ENCODE data around the gene MAML1. TPM values are rescaled to one million over a fixed set of nuclear protein-coding genes. Genes with fewer than 3 reads are reported as not detected.

MAML1 gene
- total and polyA plus RNA-seq, 7 experiments from 2014 or later = 3.5 to 51.2 (median 33.4) TPM

DNA sequence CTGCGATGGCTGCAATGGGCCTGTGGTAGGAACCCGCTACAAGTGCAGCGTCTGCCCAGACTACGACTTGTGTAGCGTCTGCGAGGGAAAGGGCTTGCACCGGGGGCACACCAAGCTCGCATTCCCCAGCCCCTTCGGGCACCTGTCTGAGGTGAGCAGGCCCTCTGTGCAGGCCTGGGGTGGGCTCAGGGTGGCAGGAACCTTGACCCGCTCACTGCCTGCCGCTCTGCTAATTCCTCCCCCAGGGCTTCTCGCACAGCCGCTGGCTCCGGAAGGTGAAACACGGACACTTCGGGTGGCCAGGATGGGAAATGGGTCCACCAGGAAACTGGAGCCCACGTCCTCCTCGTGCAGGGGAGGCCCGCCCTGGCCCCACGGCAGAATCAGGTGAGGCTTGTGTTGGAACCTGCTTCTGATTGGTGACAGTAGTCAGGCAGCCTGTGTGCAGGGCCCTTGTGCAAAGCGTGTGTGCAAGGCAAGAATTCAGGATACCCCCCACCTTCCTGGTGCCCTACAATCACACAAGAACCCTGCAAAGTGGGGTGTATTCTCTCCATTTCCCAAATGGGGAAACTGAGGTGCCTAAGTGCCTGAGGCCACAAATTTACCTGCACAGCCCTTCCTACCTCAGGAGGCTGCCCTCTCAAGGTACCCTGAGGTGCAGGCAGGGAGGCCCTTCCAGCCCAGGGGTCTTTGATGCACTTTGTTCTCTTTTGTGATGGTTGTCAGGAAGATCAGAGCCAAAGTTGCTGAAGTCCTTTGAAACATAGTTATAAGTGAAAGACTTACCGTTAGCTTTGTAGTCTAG is 91.5 kb downstream of the MAML1 start:
- H3K4me1 Mint-ChIP-seq = peaks cover 24 to 58% (median 46%) of the 10 kb centered on the region in 7 donors

DNA sequence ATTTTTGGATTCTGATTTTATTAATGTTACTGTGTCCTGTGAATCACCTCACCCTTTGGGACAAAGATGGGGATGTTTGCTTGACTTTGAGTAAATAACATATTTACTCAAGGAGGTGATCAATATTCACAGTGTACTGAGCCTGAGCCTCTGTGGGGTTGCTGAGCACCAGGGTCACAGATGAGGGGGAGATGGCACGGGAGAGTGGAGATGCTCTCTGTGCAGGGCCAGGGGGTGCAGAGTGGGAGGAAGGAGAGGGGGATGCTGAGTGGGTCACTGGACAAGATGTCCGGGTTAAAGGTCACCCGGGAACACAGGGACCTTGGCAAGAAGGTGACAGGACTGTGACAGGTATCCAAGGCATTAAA is 92.1 kb downstream of the MAML1 start:
- H3K4me3 Mint-ChIP-seq = no peak overlapping the region
- POLR2A ChIA-PET = interaction anchor here (0.5 kb wide), 1 partner anchor 99 kb away, joined by 4 read pairs; no protein-coding TSS in a partner anchor
- no peak for ATAC-seq
- peaks cover 3 to 30% (median 14%) of the 10 kb centered on the region in 5 donors for H3K36me3 Mint-ChIP-seq
- peaks cover 26 to 58% (median 43%) of the 10 kb centered on the region in 7 donors for H3K4me1 Mint-ChIP-seq
- no peak overlapping the region for H3K27ac ChIP-seq (ENCODE audit: low read depth, low read length)
- CTCF ChIA-PET = no interaction called here
- no peaks in the 10 kb centered on the region for H3K9me3 ChIP-seq (ENCODE audit: control insufficient read depth in 2 of 3, low read length in 3 of 3)
- peaks cover 21 to 25% of the 10 kb centered on the region in 2 donors for H3K4me1 ChIP-seq (ENCODE audit: control insufficient read depth in 2 of 2, insufficient read depth in 2 of 2, low read length in 2 of 2)
- intact Hi-C loops (cut with micrococcal nuclease) = loop anchor here (5.0 to 10.0 kb wide), 3 partner anchors 83 to 270 kb away; partner anchors contain the start of genes RUFY1 (in 1 of the 2) and TBC1D9B (in 1 of the 2)
- H3K27me3 Mint-ChIP-seq = no peaks in the 10 kb centered on the region
- H3K4me3 ChIP-seq (ENCODE audit: low read length) = no peak overlapping the region
- H3K9me3 Mint-ChIP-seq = peaks cover 0 to 3% (median 0%) of the 10 kb centered on the region in 11 donors
- H3K27ac Mint-ChIP-seq = peak overlapping the region in 4 of 9 donors; percentile 7 to 26 (median 12)
- H3K27me3 ChIP-seq (ENCODE audit: control insufficient read depth in 2 of 2, insufficient read depth in 2 of 2, low read length in 2 of 2) = no peaks in the 10 kb centered on the region
- DNase-seq = no peak
- H3K36me3 ChIP-seq (ENCODE audit: control insufficient read depth in 2 of 3, insufficient read depth in 3 of 3, low read length in 3 of 3) = peaks cover 10 to 66% (median 20%) of the 10 kb centered on the region in 3 experiments

More for the DNA sequence above, 91.5 kb downstream of the MAML1 start:
- Mint-ChIP-seq H3K27ac (peak overlapping the region in 4 of 9 donors; percentile 7 to 26 (median 12)), H3K9me3 (peaks cover 0 to 3% (median 0%) of the 10 kb centered on the region in 11 donors), H3K36me3 (peaks cover 3 to 27% (median 9%) of the 10 kb centered on the region in 5 donors), H3K27me3 (no peaks in the 10 kb centered on the region), H3K4me3 (peak overlapping the region in 1 of 10 donors; percentile 96)
- no peak overlapping the region for H3K4me3 ChIP-seq (ENCODE audit: low read length)
- H3K9me3 ChIP-seq (ENCODE audit: control insufficient read depth in 2 of 3, low read length in 3 of 3) = no peaks in the 10 kb centered on the region
- H3K27ac ChIP-seq (ENCODE audit: low read depth, low read length) = no peak overlapping the region
- POLR2A ChIA-PET = interaction anchor here (0.5 to 10.0 kb wide), 4 partner anchors 8 to 99 kb away, joined by 3 to 136 read pairs (median 4); partner anchors contain the start of gene MGAT4B
- no peak for DNase-seq
- CTCF ChIA-PET = no interaction called here
- intact Hi-C loops (cut with micrococcal nuclease) = loop anchor here (5.0 to 10.0 kb wide), 3 partner anchors 83 to 269 kb away; partner anchors contain the start of genes RUFY1 (in 1 of the 2) and TBC1D9B (in 1 of the 2)
- H3K4me1 ChIP-seq (ENCODE audit: control insufficient read depth in 2 of 2, insufficient read depth in 2 of 2, low read length in 2 of 2) = peaks cover 27 to 31% of the 10 kb centered on the region in 2 donors
- peaks cover 8 to 62% (median 20%) of the 10 kb centered on the region in 3 experiments for H3K36me3 ChIP-seq (ENCODE audit: control insufficient read depth in 2 of 3, insufficient read depth in 3 of 3, low read length in 3 of 3)
- no peak for ATAC-seq
- H3K27me3 ChIP-seq (ENCODE audit: control insufficient read depth in 2 of 2, insufficient read depth in 2 of 2, low read length in 2 of 2) = no peaks in the 10 kb centered on the region

DNA sequence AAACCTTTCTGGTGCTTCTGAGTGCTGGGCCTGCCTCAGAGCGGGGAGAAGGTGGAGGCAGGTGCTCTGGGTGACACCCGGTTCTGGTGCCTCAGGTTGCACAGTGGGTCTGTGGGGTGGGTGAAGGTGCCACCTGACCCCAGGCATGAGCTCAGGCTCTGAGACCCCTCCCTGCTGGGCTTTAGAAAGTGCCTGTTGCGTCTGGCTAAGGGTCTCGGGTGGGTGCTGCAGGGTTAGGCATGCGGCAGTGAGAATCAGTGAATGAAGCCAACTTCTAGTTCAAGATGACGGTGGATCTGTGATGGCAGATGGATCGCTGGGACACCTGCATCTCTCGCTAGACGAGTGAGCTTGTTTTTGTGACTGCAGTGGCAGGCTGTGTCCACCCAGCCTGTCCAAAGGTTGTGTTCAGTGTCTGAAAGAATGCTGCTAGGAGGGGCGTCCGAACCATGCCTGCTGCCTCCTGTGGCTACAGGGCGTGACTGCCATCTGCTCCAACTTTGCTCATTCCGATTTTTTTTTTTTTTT is 93.1 kb downstream of the MAML1 start:
- H3K9me3 ChIP-seq (ENCODE audit: control insufficient read depth in 2 of 3, low read length in 3 of 3) = no peaks in the 10 kb centered on the region
- Mint-ChIP-seq H3K4me3 (no peak overlapping the region), H3K9me3 (peaks cover 0 to 3% (median 0%) of the 10 kb centered on the region in 11 donors), H3K27me3 (no peaks in the 10 kb centered on the region), H3K36me3 (peaks cover 3 to 35% (median 18%) of the 10 kb centered on the region in 5 donors), H3K4me1 (peaks cover 20 to 52% (median 35%) of the 10 kb centered on the region in 7 donors), H3K27ac (peak overlapping the region in 2 of 9 donors; percentile 38 to 64)
- H3K27me3 ChIP-seq (ENCODE audit: control insufficient read depth in 2 of 2, insufficient read depth in 2 of 2, low read length in 2 of 2) = no peaks in the 10 kb centered on the region
- no peak overlapping the region for H3K27ac ChIP-seq (ENCODE audit: low read depth, low read length)
- H3K4me1 ChIP-seq (ENCODE audit: control insufficient read depth in 2 of 2, insufficient read depth in 2 of 2, low read length in 2 of 2) = peaks cover 13 to 17% of the 10 kb centered on the region in 2 donors
- intact Hi-C loops (cut with micrococcal nuclease) = loop anchor here in 1 of 2 donors (10.0 kb wide), 1 partner anchor 271 kb away; the partner anchor contains the start of gene RUFY1
- H3K36me3 ChIP-seq (ENCODE audit: control insufficient read depth in 2 of 3, insufficient read depth in 3 of 3, low read length in 3 of 3) = peaks cover 13 to 76% (median 20%) of the 10 kb centered on the region in 3 experiments
- H3K4me3 ChIP-seq (ENCODE audit: low read length) = no peak overlapping the region
- POLR2A ChIA-PET = interaction anchor here (0.7 to 1.0 kb wide), 3 partner anchors 21 to 1702 kb away, joined by 3 read pairs; partner anchors contain the start of gene HNRNPH1
- ATAC-seq (no peak), DNase-seq (no peak)
- CTCF ChIA-PET = no interaction called here

Small RNA genes within 50 kb of the gene (microRNA-seq; reads per million reads assigned to microRNA genes)
- 2.1 reads per million for gene MIR1229 (ENCODE audit: borderline microRNAs expressed)

Other genes starting within 250 kb of the MAML1 start
- 10 to 100 TPM; 31.8 to 63.0 (median 52.3) TPM for gene RUFY1, start 182.3 kb upstream of the MAML1 start, total RNA-seq
- gene RUFY1, start 182.3 kb upstream of the MAML1 start, polyA plus RNA-seq = 10 to 100 TPM; 21.0 to 34.6 TPM
- 1,000 to 10,000 TPM; 1,010 to 2,239 (median 1,692) TPM for gene HNRNPH1, start 109.2 kb upstream of the MAML1 start, total RNA-seq
- 100 to 1,000 TPM; 120 to 141 TPM for gene HNRNPH1, start 109.2 kb upstream of the MAML1 start, polyA plus RNA-seq
- under 1 TPM in 3 of 5 experiments, not detected in 2; 0.29 to 0.84 (median 0.62) TPM for gene CBY3, start 51.8 kb upstream of the MAML1 start, total RNA-seq
- 1 to 10 TPM in 1 of 2 donors, not detected in 1; 1.4 TPM for gene CBY3, start 51.8 kb upstream of the MAML1 start, polyA plus RNA-seq
- 100 to 1,000 TPM; 184 to 499 (median 337) TPM for gene CANX, start 33.9 kb upstream of the MAML1 start, total RNA-seq
- gene CANX, start 33.9 kb upstream of the MAML1 start, polyA plus RNA-seq = 100 to 1,000 TPM; 175 to 188 TPM
- gene LTC4S, start 61.2 kb downstream of the MAML1 start, total RNA-seq = 1 to 10 TPM; 2.0 to 8.1 (median 6.0) TPM
- gene LTC4S, start 61.2 kb downstream of the MAML1 start, polyA plus RNA-seq = 1 to 10 TPM in 1 of 2 donors, under 1 TPM in 1; 0.97 to 1.2 TPM
- 100 to 1,000 TPM in 4 of 5 experiments, 10 to 100 TPM in 1; 98.3 to 143 (median 118) TPM for gene MGAT4B, start 74.0 kb downstream of the MAML1 start, total RNA-seq
- gene MGAT4B, start 74.0 kb downstream of the MAML1 start, polyA plus RNA-seq = 10 to 100 TPM; 12.3 to 19.0 TPM
- gene SQSTM1, start 88.1 kb downstream of the MAML1 start, total RNA-seq = 100 to 1,000 TPM; 173 to 309 (median 233) TPM
- gene SQSTM1, start 88.1 kb downstream of the MAML1 start, polyA plus RNA-seq = 100 to 1,000 TPM; 129 to 178 TPM
- 100 to 1,000 TPM in 2 of 5 experiments, 10 to 100 TPM in 3; 27.9 to 133 (median 43.3) TPM for gene MRNIP, start 126.0 kb downstream of the MAML1 start, total RNA-seq
- 10 to 100 TPM; 19.4 to 23.8 TPM for gene MRNIP, start 126.0 kb downstream of the MAML1 start, polyA plus RNA-seq
- gene TBC1D9B, start 175.1 kb downstream of the MAML1 start, total RNA-seq = 100 to 1,000 TPM in 1 of 5 experiments, 10 to 100 TPM in 4; 71.3 to 117 (median 86.9) TPM
- gene TBC1D9B, start 175.1 kb downstream of the MAML1 start, polyA plus RNA-seq = 10 to 100 TPM; 19.3 to 58.5 TPM

Measured in naive thymus-derived CD4-positive, alpha-beta T cell (primary cell).